GM18505 (cell line): Measurements from ENCODE around the gene BPIFA3.

Experiments
- ATAC-seq: cut with Tn5 transposase; IDR thresholded peaks from one replicate; pipeline ENCODE4 v1.9.1; 2021; ENCODE audit not compliant: unreplicated experiment
- POLR2A ChIP-seq: IDR thresholded peaks from 4 replicates; pipeline ENCODE4 v1.6.1; 2011; ENCODE audit warnings: borderline replicate concordance; ENCODE audit not compliant: insufficient read depth, insufficient read length; ENCODE audit errors: extremely low read depth

BPIFA3 gene

DNA sequence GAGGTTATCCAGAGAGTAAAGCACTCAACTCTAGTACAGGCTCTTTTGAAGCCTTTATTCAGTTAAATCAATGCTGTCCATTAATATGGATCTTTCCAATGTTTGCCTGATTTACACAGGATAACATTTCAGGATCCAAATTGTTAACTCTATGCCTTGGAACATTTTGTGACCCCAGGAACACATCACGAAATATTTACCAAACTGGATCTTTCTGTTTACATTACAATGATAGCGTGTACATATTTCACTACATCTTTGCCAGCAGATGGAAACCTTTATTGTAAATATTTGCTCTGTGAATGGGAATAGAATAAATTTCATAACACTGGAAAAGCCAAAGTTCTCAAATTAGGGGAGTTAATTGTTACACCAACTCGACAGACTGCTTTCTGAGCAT lies 25.7 kb upstream of the BPIFA3 start:
- no peak for ATAC-seq
- no peak for TF ChIP-seq POLR2A

- TF ChIP-seq POLR2A = no peak
- no peak for ATAC-seq
Measured at GRCh38 chr20:33191955-33192354, 25.2 kb upstream of the BPIFA3 start.

DNA sequence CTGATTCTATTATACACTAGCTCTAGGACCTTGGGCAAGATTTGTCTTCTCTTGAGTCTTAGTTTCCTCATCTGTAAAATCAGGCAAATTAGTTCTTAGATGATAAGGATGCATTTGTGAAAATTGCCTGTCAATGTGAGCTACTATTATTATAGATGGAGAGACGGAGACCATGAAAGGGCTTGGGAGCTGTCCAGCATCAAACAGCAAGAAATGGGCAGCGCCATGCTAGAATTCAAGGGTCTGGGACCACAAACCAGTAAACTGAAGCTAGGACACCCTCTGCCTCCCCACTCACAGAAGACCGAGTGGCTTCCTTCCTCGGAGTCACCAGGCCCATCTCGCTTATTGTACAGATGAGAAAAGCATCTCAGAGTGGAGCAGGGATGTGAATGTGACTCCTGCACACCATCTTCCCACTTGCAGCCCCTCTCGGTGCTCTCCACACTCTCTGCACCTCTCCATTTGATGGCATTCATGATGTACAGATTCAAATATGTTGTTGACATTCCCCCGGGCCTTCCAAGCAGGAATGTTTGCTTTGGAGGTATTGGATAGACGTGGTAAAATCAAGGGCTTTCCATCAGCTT lies 24.1 kb upstream of the BPIFA3 start:
- ATAC-seq = no peak
- no peak for TF ChIP-seq POLR2A

DNA sequence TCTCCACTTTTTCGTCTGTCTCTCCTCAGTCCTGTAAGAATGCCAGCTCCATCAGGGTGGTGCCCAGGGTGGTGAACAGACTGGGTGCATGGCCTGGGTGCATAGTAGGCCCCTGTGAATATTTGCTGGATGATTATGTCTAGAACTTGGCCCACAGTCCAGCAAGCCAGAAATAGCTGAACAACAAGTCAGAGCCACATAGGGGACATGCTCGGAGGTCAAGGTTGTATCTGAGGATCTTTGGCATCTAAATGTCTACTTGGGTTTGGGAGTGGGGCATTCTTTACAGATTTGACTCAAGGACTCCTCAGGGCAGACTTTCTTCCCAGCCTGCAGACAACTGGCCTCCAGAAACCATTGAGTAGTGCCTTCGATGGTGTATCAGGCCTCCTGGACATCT lies 18.1 kb upstream of the BPIFA3 start:
- ATAC-seq = no peak
- no peak for TF ChIP-seq POLR2A

DNA sequence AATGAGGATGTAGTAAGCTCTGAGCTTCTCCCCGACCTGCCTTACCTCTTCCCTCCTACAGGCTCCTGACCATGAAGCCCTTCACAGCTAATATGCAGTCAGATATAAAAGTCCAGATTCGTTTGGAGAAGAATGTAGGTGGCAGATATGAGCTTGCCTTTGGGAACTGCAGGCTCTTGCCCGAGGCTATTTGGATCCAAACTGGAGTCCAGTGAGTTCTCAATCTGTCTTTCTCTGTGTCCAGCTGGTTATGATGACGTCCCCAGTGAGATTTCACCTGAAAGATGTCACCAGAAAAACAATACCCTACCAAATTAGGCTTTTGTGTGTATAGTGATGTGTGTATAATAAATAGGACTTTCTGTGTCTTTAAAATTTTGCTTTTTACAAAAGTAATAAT lies 14.7 kb upstream of the BPIFA3 start:
- no peak for ATAC-seq

GRCh38 chr20:33203444-33203843 lies 13.7 kb upstream of the BPIFA3 start:
- ATAC-seq = no peak
- no peak for TF ChIP-seq POLR2A

More for the DNA sequence above, 14.7 kb upstream of the BPIFA3 start:
- TF ChIP-seq POLR2A = no peak

DNA sequence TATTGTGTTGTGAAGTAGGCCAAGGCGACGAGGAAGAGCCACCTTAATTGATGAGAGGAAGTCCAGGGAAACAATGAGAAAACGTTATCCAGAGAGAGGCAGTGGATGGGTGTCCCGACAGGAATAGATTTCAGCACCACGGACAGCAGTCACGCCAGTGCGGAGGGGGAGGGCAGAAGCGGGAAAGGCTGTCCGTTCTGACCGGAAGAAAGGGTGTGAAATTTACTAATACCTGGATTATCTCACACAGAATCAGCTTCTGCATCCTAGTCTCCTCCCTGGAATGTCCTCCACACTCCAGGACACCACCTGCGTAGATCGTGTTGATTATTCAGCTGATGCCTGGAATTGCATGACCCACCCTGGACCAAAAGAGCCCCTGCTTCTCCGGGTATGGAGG lies 7.4 kb upstream of the BPIFA3 start:
- no peak for ATAC-seq
- no peak for TF ChIP-seq POLR2A

- no peak for ATAC-seq
- no peak for TF ChIP-seq POLR2A
Measured at GRCh38 chr20:33210371-33210770, 6.8 kb upstream of the BPIFA3 start.

GRCh38 chr20:33211817-33212424 lies 5.2 kb upstream of the BPIFA3 start:
- no peak for ATAC-seq
- TF ChIP-seq POLR2A = no peak

DNA sequence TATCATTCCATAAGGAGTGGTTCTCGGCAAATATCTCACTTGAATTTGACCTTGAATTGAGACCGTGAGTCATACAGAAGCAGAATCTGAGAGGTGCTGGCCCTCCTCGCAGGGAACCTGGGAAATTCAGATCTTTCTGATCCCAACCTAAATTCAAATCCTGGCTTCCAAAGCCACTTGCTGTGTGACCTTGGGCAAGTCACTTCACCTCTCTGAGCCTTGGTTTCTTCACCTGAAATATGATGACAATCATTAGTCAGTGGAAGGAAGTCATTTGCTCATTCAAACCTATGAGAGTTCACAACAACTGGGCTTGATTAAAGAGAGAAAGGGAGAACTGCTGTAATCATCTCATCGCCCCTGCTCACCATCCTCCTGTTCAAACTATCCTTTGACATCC lies 7.2 kb downstream of the BPIFA3 start:
- ATAC-seq = no peak
- TF ChIP-seq POLR2A = no peak

DNA sequence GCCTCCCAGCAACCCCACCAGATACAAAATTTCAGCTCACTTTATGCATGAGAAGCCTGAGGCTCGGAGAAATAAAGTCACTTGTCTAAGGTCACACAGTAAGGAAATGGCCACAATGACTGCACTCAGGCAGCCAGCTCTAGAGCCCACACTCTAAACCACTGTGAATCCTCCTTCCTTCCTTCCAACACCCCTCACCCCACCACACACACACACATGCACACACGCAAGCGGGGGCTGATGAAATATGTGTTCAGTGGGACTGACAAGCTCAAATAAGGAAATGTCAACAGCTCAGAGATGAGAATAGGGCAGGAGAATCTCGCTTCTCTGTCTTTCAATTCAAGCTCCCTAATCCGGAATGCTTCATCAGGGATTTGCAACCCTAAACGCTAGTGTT lies 12.7 kb downstream of the BPIFA3 start:
- no peak for TF ChIP-seq POLR2A
- ATAC-seq = no peak

- no peak for TF ChIP-seq POLR2A
Measured at GRCh38 chr20:33231237-33231636, 14.1 kb downstream of the BPIFA3 start.

GRCh38 chr20:33232486-33233072 lies 15.4 kb downstream of the BPIFA3 start:
- no peak for ATAC-seq
- TF ChIP-seq POLR2A = no peak

More at GRCh38 chr20:33231237-33231636, 14.1 kb downstream of the BPIFA3 start:
- ATAC-seq = no peak

- TF ChIP-seq POLR2A = no peak
- ATAC-seq = no peak
Measured at GRCh38 chr20:33233129-33233774, 16.1 kb downstream of the BPIFA3 start.

DNA sequence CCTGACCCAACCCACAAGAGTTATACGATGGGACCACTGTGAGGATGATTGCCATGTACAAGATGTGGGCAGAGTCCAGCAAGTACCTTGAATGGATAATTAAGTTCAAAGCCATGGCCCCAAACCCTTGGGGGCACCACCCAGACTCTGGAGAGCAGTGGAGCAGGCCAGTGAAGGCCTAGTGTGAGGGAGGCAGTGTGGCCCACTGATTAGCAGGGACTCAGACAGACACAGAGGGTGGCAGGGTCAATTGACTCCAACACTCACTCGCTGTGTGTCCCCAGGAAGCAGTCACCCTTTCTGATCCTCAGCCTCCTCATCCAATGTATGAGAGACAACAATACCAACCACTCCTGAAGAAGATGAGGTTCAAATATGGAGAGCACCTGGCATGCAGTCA lies 16.9 kb downstream of the BPIFA3 start:
- no peak for ATAC-seq
- TF ChIP-seq POLR2A = no peak

- no peak for ATAC-seq
- TF ChIP-seq POLR2A = no peak
Measured at GRCh38 chr20:33235696-33236095, 18.5 kb downstream of the BPIFA3 start, which contains the start of gene BPIFA1. TSS of gene BPIFA1 (plus strand) at chr20:33235996. CDS start at chr20:33237712, 1,716 bp downstream.
